ENCODE data around the gene SLC6A5.

Gene SLC6A5

GRCh38 chr11:20668131-20668809 lies 68.9 kb downstream of the SLC6A5 start:
- Histone ChIP-seq H3K9ac (ENCODE audit: low read depth in 1 of 2, low read length in 2 of 2) (no peak overlapping the region), H3K27me3 (ENCODE audit: control insufficient read depth in 1 of 2, insufficient read depth in 2 of 2, low read length in 2 of 2) (peaks cover 37 to 52% of the 10 kb centered on the region in 2 donors), H3K27ac (ENCODE audit: low read depth, low read length) (no peak overlapping the region), H3K4me3 (ENCODE audit: low read depth in 1 of 2, low read length in 2 of 2) (no peak overlapping the region), H3K4me1 (ENCODE audit: control insufficient read depth in 1 of 2, insufficient read depth in 2 of 2, low read length in 2 of 2) (no peaks in the 10 kb centered on the region), H3K36me3 (ENCODE audit: control insufficient read depth in 1 of 2, insufficient read depth in 2 of 2, low read length in 2 of 2) (no peaks in the 10 kb centered on the region), H3K9me3 (ENCODE audit: control insufficient read depth in 1 of 2, low read length in 2 of 2) (peaks cover 0 to 5% of the 10 kb centered on the region in 2 donors)

- H3K4me1 ChIP-seq (ENCODE audit: control insufficient read depth in 1 of 2, insufficient read depth in 2 of 2, low read length in 2 of 2) = no peaks in the 10 kb centered on the region
- H3K9ac ChIP-seq (ENCODE audit: low read depth in 1 of 2, low read length in 2 of 2) = no peak within 1 kb of the TSS
- H3K9me3 ChIP-seq (ENCODE audit: control insufficient read depth in 1 of 2, low read length in 2 of 2) = peaks cover 0 to 5% of the 10 kb centered on the region in 2 donors
- peak within 1 kb of the TSS in 1 of 2 donors; percentile 28 for H3K4me3 ChIP-seq (ENCODE audit: low read depth in 1 of 2, low read length in 2 of 2)
- peaks cover 37 to 52% of the 10 kb centered on the region in 2 donors for H3K27me3 ChIP-seq (ENCODE audit: control insufficient read depth in 1 of 2, insufficient read depth in 2 of 2, low read length in 2 of 2)
- H3K36me3 ChIP-seq (ENCODE audit: control insufficient read depth in 1 of 2, insufficient read depth in 2 of 2, low read length in 2 of 2) = no peaks in the 10 kb centered on the region
- H3K27ac ChIP-seq (ENCODE audit: low read depth, low read length) = no peak within 1 kb of the TSS
Measured at GRCh38 chr11:20668844-20669819, 69.7 kb downstream of the SLC6A5 start, which contains the start of gene NELL1. Gene NELL1, plus strand, starts transcription at chr11:20669586.

GRCh38 chr11:20669820-20670684 lies 70.6 kb downstream of the SLC6A5 start:
- H3K27me3 ChIP-seq (ENCODE audit: control insufficient read depth in 1 of 2, insufficient read depth in 2 of 2, low read length in 2 of 2) = peaks cover 38 to 52% of the 10 kb centered on the region in 2 donors
- H3K4me1 ChIP-seq (ENCODE audit: control insufficient read depth in 1 of 2, insufficient read depth in 2 of 2, low read length in 2 of 2) = no peaks in the 10 kb centered on the region
- no peaks in the 10 kb centered on the region for H3K36me3 ChIP-seq (ENCODE audit: control insufficient read depth in 1 of 2, insufficient read depth in 2 of 2, low read length in 2 of 2)
- H3K9ac ChIP-seq (ENCODE audit: low read depth in 1 of 2, low read length in 2 of 2) = no peak overlapping the region
- peaks cover 0 to 5% of the 10 kb centered on the region in 2 donors for H3K9me3 ChIP-seq (ENCODE audit: control insufficient read depth in 1 of 2, low read length in 2 of 2)
- H3K27ac ChIP-seq (ENCODE audit: low read depth, low read length) = no peak overlapping the region
- peak overlapping the region in 1 of 2 donors; percentile 28 for H3K4me3 ChIP-seq (ENCODE audit: low read depth in 1 of 2, low read length in 2 of 2)

- peaks cover 41 to 52% of the 10 kb centered on the region in 2 donors for H3K27me3 ChIP-seq (ENCODE audit: control insufficient read depth in 1 of 2, insufficient read depth in 2 of 2, low read length in 2 of 2)
- H3K27ac ChIP-seq (ENCODE audit: low read depth, low read length) = no peak overlapping the region
- no peaks in the 10 kb centered on the region for H3K36me3 ChIP-seq (ENCODE audit: control insufficient read depth in 1 of 2, insufficient read depth in 2 of 2, low read length in 2 of 2)
- no peaks in the 10 kb centered on the region for H3K4me1 ChIP-seq (ENCODE audit: control insufficient read depth in 1 of 2, insufficient read depth in 2 of 2, low read length in 2 of 2)
- no peak overlapping the region for H3K9ac ChIP-seq (ENCODE audit: low read depth in 1 of 2, low read length in 2 of 2)
- H3K9me3 ChIP-seq (ENCODE audit: control insufficient read depth in 1 of 2, low read length in 2 of 2) = peaks cover 0 to 3% of the 10 kb centered on the region in 2 donors
- no peak overlapping the region for H3K4me3 ChIP-seq (ENCODE audit: low read depth in 1 of 2, low read length in 2 of 2)
Measured at GRCh38 chr11:20670932-20671403, 71.6 kb downstream of the SLC6A5 start.

GRCh38 chr11:20671856-20672546 lies 72.6 kb downstream of the SLC6A5 start:
- Histone ChIP-seq H3K4me3 (ENCODE audit: low read depth in 1 of 2, low read length in 2 of 2) (no peak overlapping the region), H3K27ac (ENCODE audit: low read depth, low read length) (no peak overlapping the region), H3K9ac (ENCODE audit: low read depth in 1 of 2, low read length in 2 of 2) (no peak overlapping the region), H3K4me1 (ENCODE audit: control insufficient read depth in 1 of 2, insufficient read depth in 2 of 2, low read length in 2 of 2) (no peaks in the 10 kb centered on the region), H3K36me3 (ENCODE audit: control insufficient read depth in 1 of 2, insufficient read depth in 2 of 2, low read length in 2 of 2) (no peaks in the 10 kb centered on the region), H3K9me3 (ENCODE audit: control insufficient read depth in 1 of 2, low read length in 2 of 2) (no peaks in the 10 kb centered on the region), H3K27me3 (ENCODE audit: control insufficient read depth in 1 of 2, insufficient read depth in 2 of 2, low read length in 2 of 2) (peaks cover 41 to 51% of the 10 kb centered on the region in 2 donors)

- no peak overlapping the region for H3K9ac ChIP-seq (ENCODE audit: low read depth in 1 of 2, low read length in 2 of 2)
- H3K9me3 ChIP-seq (ENCODE audit: control insufficient read depth in 1 of 2, low read length in 2 of 2) = no peaks in the 10 kb centered on the region
- no peaks in the 10 kb centered on the region for H3K36me3 ChIP-seq (ENCODE audit: control insufficient read depth in 1 of 2, insufficient read depth in 2 of 2, low read length in 2 of 2)
- no peaks in the 10 kb centered on the region for H3K4me1 ChIP-seq (ENCODE audit: control insufficient read depth in 1 of 2, insufficient read depth in 2 of 2, low read length in 2 of 2)
- peaks cover 41 to 45% of the 10 kb centered on the region in 2 donors for H3K27me3 ChIP-seq (ENCODE audit: control insufficient read depth in 1 of 2, insufficient read depth in 2 of 2, low read length in 2 of 2)
- no peak overlapping the region for H3K4me3 ChIP-seq (ENCODE audit: low read depth in 1 of 2, low read length in 2 of 2)
- H3K27ac ChIP-seq (ENCODE audit: low read depth, low read length) = no peak overlapping the region
Measured at GRCh38 chr11:20672575-20672974, 73.2 kb downstream of the SLC6A5 start.

- Histone ChIP-seq H3K27ac (ENCODE audit: low read depth, low read length) (no peak overlapping the region), H3K27me3 (ENCODE audit: control insufficient read depth in 1 of 2, insufficient read depth in 2 of 2, low read length in 2 of 2) (peaks cover 8 to 9% of the 10 kb centered on the region in 2 donors), H3K4me1 (ENCODE audit: control insufficient read depth in 1 of 2, insufficient read depth in 2 of 2, low read length in 2 of 2) (no peaks in the 10 kb centered on the region), H3K9ac (ENCODE audit: low read depth in 1 of 2, low read length in 2 of 2) (no peak overlapping the region), H3K9me3 (ENCODE audit: control insufficient read depth in 1 of 2, low read length in 2 of 2) (no peaks in the 10 kb centered on the region), H3K4me3 (ENCODE audit: low read depth in 1 of 2, low read length in 2 of 2) (no peak overlapping the region), H3K36me3 (ENCODE audit: control insufficient read depth in 1 of 2, insufficient read depth in 2 of 2, low read length in 2 of 2) (no peaks in the 10 kb centered on the region)
Measured at GRCh38 chr11:20676658-20677057, 77.2 kb downstream of the SLC6A5 start.

GRCh38 chr11:20688761-20689160 lies 89.4 kb downstream of the SLC6A5 start:
- no peaks in the 10 kb centered on the region for H3K36me3 ChIP-seq (ENCODE audit: control insufficient read depth in 1 of 2, insufficient read depth in 2 of 2, low read length in 2 of 2)
- H3K9ac ChIP-seq (ENCODE audit: low read depth in 1 of 2, low read length in 2 of 2) = no peak overlapping the region
- no peaks in the 10 kb centered on the region for H3K4me1 ChIP-seq (ENCODE audit: control insufficient read depth in 1 of 2, insufficient read depth in 2 of 2, low read length in 2 of 2)
- no peaks in the 10 kb centered on the region for H3K9me3 ChIP-seq (ENCODE audit: control insufficient read depth in 1 of 2, low read length in 2 of 2)
- H3K27me3 ChIP-seq (ENCODE audit: control insufficient read depth in 1 of 2, insufficient read depth in 2 of 2, low read length in 2 of 2) = no peaks in the 10 kb centered on the region
- H3K27ac ChIP-seq (ENCODE audit: low read depth, low read length) = no peak overlapping the region
- H3K4me3 ChIP-seq (ENCODE audit: low read depth in 1 of 2, low read length in 2 of 2) = no peak overlapping the region

GRCh38 chr11:20707876-20708275 lies 108.5 kb downstream of the SLC6A5 start:
- no peak overlapping the region for H3K27ac ChIP-seq (ENCODE audit: low read depth, low read length)
- no peaks in the 10 kb centered on the region for H3K9me3 ChIP-seq (ENCODE audit: control insufficient read depth in 1 of 2, low read length in 2 of 2)
- no peak overlapping the region for H3K9ac ChIP-seq (ENCODE audit: low read depth in 1 of 2, low read length in 2 of 2)
- H3K4me1 ChIP-seq (ENCODE audit: control insufficient read depth in 1 of 2, insufficient read depth in 2 of 2, low read length in 2 of 2) = no peaks in the 10 kb centered on the region
- no peak overlapping the region for H3K4me3 ChIP-seq (ENCODE audit: low read depth in 1 of 2, low read length in 2 of 2)
- H3K27me3 ChIP-seq (ENCODE audit: control insufficient read depth in 1 of 2, insufficient read depth in 2 of 2, low read length in 2 of 2) = no peaks in the 10 kb centered on the region
- H3K36me3 ChIP-seq (ENCODE audit: control insufficient read depth in 1 of 2, insufficient read depth in 2 of 2, low read length in 2 of 2) = no peaks in the 10 kb centered on the region

Data from duodenal mucosa (tissue), 2 donors.